ENCODE measurements around the gene CPLX4.
"Not testable (repeated sequence)": the region's sequence is repeated elsewhere in the genome, so short reads cannot be mapped to it uniquely, and the experiment has no call there.

CPLX4 gene

DNA sequence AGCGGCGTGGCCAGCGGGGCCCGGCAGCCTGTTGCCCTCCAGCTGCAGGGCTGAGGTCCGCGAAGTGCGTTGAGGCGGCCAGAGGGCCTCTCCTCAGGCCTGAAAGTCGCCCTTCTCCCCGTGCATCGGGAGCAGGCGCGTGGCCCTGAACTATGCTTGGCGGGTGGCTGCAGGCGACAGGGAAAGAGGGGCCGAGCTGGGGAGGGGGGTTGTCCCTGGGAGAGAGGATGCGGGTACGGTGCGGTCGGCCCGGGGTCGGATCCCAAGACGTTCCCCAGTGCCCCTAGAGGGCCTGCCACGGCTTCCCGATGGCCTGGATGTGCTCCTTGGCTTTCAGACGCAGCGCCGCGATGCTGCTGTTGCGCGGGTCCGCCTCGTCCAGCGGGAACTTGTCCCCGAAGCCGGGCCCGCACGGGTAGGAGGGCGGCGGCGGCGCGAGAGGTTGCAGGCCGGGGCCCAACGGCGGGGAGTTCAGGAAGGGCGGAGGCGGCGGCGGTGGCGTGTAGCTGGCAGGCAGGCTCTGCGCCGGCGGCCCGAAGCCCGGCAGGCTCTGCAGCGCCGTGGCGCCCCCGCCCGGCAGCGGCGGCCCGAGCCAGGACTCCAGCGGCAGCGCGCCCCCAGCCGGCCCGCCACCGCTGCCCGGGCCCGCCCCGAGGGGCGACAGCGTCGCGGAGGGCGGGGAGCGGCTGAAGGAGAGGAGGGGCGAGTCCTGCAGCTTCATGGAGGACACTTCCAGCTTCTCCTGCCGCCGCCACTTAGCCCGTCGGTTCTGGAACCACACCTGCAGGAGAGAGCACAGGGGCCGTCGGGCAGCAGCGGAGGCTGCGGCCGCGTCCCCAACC lies 49.5 kb downstream of the CPLX4 start:
- DNase-seq = peak; percentile 62

DNA sequence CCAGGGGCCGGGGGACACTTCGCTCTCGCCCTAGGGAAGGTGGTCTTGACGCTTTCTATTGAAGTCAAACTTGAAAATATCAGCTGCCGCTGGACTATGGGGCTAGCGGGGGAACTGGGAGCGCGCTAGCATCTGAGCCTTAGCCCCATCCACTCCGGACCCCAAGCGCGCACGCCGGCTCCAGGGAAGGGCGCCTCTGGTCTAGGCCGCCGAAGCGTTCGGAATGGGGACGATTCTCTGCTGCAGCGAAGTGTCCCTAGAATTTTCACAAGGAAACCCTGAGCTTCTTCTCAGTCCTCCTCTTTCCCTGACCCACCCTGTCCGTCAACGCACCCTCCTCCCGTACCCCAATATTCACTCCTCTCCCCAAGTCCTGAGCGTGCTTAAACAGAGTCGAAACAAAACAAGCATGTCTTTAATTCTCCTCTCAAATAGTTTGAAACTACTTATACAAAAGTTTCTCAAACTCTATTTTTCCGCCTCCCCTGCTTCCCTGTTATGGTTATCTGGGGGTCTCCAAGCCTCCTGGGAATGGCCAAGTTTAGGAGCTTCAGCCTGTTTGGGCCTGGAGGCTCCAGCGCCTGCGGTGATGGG lies 50.2 kb downstream of the CPLX4 start:
- no peak for DNase-seq

DNA sequence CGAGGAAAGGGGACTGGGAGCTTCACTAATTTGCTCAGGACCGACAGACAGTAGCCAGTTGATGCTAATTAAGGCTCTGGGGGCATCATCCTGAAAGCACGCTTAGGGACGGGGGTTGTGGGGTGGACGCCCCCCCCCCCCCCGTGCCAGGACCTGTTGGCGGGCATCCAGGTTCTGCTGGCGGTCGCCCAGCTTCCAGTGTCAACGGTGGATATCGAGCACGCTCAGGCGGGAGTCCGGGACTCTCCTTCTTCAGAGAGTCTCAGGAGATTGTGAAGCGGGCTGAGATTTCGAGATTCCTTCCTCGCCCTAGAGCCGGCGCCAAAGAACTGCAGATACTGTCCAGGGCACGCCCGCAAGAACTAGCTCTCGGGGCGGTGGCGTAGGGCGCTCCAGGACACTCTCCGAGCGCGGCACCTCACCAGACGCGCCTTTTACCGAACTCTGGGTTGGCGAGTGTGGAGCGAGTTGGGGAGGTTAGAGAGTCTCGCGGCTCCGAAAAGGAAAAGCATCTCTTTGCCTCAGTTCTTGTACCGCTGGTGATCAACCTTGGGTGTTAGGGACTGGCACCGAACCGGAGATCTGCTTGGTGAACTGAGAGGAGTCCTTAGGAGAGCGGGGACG lies 50.8 kb downstream of the CPLX4 start:
- no peak for DNase-seq

DNA sequence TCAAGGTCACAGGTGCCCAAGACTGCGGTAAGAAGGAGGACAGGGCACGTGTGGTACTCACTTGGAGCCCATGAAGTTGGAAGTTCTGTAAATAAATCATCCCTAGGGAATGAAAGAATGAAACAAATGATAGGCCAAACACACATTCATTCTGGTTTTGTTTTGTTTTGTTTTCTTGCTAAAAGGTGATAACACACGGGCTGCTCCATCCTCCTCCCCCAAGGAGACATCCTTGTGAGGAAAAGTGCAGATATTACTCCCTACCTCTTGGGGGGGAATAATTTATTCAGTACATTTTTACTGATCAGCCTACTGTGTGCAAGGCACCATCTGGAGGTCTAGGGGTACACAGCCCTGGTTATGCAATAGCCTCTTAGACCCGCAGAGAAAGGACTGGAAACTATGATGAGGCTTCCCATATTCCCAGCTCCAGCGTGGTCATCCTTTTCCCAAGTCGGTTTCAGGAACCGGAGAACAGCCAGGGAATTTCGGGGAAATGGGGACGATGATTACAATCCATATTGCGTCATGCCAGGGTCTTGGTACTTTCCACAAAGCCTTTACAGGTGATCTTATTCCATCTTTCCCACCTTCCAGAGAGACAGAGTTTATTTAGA lies 51.5 kb downstream of the CPLX4 start:
- no peak for DNase-seq

DNA sequence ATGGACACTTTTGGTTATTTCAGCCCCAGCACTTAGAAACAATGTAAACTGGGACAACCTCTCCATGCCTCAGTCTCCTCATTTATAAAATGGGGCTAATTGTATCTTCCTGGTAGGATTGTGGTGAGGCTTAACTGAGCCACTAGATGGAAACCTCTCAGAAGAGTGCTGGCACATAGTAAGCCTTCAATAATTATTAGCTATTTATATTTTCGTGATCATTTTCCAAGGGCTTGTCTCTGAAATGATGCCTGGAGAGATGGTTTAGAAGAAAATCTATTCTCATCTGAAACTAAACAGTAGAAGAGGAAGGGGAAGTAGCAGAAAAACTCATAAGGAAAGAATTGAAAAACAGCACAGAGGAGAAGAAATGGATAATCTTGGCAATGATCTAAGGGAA lies 52.0 kb downstream of the CPLX4 start:
- no peak for DNase-seq

DNA sequence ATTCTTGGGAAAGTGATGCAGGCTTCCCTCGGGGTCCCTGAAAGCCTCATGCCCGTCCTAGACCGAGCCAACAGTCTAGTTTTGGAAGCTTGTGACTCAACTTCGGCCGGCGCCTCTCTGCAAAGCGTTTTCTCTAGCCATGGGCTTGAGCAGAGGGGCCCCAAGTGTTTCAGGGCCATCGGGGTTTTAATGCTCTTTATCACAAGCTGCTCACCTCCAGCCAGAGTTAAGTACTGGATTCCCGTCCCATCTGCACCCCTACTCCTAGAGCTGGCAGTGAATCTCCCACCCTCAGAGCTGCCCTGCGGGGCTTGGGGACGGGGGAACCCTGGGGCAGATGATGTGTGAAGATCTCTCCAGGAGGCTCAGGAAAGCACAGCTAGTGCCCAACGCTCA lies 52.5 kb downstream of the CPLX4 start:
- no peak for DNase-seq

DNA sequence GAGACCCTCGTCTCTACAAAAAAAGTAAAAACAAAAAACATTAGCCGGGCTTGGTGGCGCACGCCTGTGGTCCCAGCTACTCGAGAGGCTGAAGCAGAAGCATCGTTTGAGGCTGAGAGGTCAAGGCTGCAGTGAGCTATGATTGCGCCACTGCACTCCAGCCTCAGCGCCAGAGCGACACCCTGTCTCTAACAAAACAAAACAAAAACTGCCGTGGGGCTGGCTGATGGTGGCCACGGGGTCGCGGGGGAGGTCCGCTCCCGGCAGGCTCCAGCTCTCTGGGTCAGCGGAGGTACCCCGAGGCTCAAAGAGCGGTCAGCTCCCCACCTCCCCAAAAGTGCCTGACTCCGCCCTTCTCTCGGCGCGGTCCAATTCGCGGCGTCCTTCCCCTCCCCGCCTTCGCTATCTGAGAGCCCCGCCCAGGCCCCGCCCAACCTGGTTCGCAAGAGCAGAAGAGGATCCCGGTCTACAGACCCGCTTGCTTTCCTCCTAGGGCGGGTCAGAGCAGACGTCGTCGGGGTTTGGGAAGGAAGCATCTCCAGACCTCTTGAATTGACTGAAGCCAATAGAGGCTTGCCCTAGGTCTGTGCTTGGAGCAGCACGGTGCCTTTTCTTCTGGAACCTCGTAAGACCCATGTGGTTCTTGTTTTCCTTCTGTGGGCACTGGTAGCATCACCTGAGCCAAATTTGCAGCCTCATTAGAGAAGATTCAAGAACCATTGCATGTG lies 53.0 kb downstream of the CPLX4 start:
- DNase-seq = peak; percentile 53

DNA sequence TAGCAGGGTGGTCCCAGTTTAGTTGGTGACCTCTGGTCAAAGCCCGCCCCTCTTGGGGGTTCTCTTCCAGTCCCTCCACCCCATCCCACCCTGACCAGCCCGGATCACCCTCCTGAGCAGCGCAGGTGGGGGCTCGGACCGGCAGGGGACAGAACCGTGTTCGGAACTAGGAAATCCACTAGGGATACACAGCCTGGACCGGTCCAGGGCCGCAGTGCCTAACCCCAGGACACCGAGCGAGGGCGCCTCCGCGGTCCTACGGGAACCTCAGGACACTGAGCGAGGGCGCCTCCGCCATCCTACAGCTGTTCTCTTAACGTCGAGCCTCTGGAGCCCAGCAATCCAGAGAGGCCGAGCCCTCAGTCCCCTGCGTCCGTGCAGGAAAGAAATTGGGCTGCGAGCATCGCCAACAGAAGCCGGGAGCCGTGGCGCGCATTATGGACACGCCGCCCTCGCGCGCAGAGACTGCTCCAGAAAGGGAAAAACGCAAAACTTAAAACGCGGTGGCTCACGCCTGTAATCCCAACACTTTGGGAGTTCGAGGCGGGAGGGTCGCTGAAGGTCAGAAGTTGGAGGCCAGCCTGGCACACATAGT lies 53.7 kb downstream of the CPLX4 start:
- no peak for DNase-seq

DNA sequence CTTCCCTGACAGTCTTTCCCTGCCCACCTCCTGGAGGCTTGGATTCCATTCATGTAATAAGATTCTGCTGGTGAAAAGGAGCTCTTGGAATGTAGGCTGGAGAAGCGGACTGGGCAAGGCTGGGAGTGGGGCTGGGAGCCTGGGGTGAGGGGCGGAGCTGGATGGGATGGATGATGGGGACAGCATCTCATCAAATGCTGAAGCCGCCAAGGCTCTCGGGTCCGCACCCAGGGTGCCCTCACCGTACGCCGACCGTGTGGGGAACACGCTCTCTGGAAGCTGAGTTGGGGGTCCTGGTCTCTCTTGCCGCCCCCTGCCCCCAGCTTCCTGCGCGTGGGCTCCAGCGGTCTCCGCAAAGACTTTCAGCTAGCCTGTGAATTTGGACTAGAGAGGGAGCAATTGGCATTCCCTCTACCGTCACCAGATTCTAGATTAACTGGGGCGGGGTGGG lies 54.3 kb downstream of the CPLX4 start:
- DNase-seq = no peak

DNA sequence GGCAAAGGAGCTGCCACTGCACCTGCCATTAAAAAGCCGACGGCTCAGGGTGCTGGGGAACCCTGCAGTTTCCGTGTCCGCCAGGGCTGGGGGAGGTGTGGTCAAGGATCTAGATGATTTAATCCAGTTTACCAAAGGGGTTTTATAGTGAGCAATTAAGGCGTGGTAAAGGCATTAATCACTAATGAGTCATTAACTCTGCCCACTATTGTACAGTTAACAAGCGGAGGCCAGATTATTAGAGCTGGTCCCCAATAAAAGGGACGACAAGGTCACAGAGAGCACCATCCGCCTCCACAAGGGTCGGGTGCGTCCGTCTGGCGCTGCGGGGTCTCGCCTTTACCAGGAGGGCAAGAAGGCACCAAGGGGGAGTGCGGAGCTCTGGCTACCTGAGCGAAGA lies 54.8 kb downstream of the CPLX4 start:
- DNase-seq = no peak

DNA sequence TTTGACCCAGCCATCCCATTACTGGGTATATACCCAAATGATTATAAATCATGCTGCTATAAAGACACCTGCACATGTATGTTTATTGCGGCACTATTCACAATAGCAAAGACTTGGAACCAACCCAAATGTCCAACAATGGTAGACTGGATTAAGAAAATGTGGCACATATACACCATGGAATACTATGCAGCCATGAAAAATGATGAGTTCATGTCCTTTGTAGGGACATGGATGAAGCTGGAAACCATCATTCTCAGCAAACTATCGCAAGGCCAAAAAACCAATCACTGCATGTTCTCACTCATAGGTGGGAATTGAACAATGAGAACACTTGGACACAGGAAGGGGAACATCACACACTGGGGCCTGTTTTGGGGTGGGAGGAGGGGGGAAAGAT lies 56.2 kb downstream of the CPLX4 start:
- not testable (repeated sequence) for DNase-seq

DNA sequence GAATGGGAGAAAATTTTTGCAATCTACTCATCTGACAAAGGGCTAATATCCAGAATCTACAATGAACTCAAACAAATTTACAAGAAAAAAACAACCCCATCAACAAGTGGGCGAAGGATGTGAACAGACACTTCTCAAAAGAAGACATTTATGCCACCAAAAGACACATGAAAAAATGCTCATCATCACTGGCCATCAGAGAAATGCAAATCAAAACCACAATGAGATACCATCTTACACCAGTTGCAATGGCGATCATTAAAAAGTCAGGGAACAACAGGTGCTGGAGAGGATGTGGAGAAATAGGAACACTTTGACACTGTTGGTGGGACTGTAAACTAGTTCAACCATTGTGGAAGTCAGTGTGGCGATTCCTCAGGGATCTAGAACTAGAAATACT lies 56.6 kb downstream of the CPLX4 start:
- not testable (repeated sequence) for DNase-seq

DNA sequence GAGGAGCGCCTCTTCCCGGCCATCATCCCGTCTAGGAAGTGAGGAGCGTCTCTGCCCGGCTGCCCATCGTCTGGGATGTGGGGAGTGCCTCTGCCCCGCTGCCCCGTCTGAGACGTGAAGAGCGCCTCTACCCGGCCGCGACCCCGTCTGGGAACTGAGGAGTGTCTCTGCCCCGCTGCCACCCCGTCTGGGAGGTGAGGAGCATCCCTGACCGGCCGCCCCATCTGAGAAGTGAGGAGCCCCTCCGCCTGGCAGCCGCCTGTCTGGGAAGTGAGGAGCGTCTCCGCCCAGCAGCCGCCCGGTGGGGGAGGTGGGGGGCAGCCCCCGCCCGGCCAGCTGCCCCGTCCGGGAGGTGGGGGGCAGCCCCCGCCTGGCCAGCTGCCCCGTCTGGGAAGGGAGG lies 63.0 kb downstream of the CPLX4 start:
- DNase-seq = not testable (repeated sequence)

DNA sequence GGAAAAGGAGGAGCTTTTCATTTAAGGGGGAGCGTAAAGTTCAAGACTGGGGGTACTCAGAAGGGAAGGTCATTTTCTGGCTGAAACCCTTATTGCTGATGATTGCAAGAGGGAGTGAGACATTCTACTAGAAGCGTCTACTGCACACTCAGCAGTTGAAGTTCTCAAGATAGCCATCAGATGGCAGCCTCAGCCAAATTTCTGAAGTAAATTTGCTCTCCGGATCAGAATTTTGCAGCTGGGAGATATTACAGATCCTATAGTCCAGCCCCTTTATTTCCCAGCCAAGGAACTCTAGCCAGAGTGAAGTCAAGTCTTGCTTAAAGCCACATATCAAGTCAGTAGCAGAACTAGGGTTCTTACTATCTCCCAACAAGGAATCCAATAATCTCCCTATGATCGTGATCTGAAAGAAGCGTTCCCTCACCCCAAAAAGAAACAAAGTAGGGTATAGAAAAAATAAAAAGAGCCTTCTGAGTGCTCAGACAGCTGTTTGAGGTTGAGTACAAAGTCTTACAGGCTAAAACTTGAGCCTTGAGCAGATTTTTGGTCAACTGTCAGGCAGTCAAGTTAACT lies 69.2 kb downstream of the CPLX4 start:
- peak; percentile 68 for DNase-seq

DNA sequence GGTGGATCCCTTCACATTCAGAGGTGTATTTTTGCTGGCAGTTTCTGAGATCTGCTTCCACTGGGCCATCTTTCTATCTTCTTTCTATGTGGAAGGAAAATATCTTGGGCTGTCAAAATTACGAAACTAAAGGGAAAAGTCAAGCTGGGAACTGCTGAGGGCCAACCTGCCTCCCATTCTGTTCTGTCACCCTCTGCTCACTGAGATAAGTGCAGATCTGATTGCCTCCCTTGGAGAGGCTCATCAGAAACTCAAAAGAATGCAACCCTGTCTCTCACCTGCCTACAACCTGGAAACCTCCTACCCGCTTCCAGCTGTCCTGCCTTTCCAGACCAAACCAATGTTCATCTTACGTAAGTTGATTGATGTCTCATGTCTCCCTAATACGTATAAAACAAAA lies 71.7 kb downstream of the CPLX4 start:
- DNase-seq = no peak
